ENCODE results near the gene ICE2. TPM values are rescaled to one million over a fixed set of nuclear protein-coding genes. Genes with fewer than 3 reads are reported as not detected.

ICE2 gene
- total and polyA plus RNA-seq, 2 of the 4 experiments (the other 2 are of a cell fraction) = 14.7 to 21.1 TPM

- no peaks in the 10 kb centered on the region; the same call in 1 of the 2 replicates for H4K20me1 ChIP-seq (ENCODE audit: insufficient read depth, low read length)
- intact Hi-C loops (cut with micrococcal nuclease) = no loop called here
- in situ Hi-C loops (cut with MboI; ENCODE audit: low sequenced_read_pairs) = no loop called here
- H2BK120ac ChIP-seq (ENCODE audit: low read depth, low read length) = no peak overlapping the region
- H3K27ac ChIP-seq (ENCODE audit: insufficient read depth, low read length) = no peak overlapping the region
- H4K91ac ChIP-seq (ENCODE audit: insufficient read depth, low read depth, low read length) = no peak overlapping the region
- no peak overlapping the region for H2AK5ac ChIP-seq (ENCODE audit: low read depth, low read length)
- no peaks in the 10 kb centered on the region for H3K9me3 ChIP-seq (ENCODE audit: control insufficient read depth, insufficient read depth, low read length)
- DNase-seq (no peak), ATAC-seq (ENCODE audit: low read depth) (no peak)
- H3K18ac ChIP-seq (ENCODE audit: low read depth, low read length) = no peak overlapping the region
- H3K9ac ChIP-seq (ENCODE audit: low read depth, low read length) = no peak overlapping the region
- H2BK20ac ChIP-seq (ENCODE audit: low read depth, low read length) = no peak overlapping the region
- CTCF ChIA-PET = interaction anchor here (0.6 to 1.4 kb wide), 2 partner anchors 17 to 1328 kb away, joined by 3 to 6 read pairs; no protein-coding TSS in a partner anchor
- no peak overlapping the region for H3K4me2 ChIP-seq (ENCODE audit: low read depth, low read length)
- no peak overlapping the region for H3K4ac ChIP-seq (ENCODE audit: low read depth, low read length)
- no peak overlapping the region for H2BK5ac ChIP-seq (ENCODE audit: low read depth, low read length, poor library complexity, severe bottlenecking)
- peaks cover 3% of the 10 kb centered on the region; the same call in 1 of the 2 replicates for H3K4me1 ChIP-seq (ENCODE audit: control insufficient read depth, insufficient read depth, low read length)
- H3K23ac ChIP-seq (ENCODE audit: low read depth, low read length) = no peak overlapping the region
- no peak overlapping the region for H2AFZ ChIP-seq (replicated peaks; ENCODE audit: low read length, poor library complexity)
- POLR2A ChIA-PET (ENCODE audit: unreplicated experiment) = interaction anchor here (0.7 kb wide), 1 partner anchor 12 kb away, joined by 3 read pairs; no protein-coding TSS in a partner anchor
- no peak overlapping the region for H4K8ac ChIP-seq (ENCODE audit: low read depth in 2 of 2, low read length in 2 of 2)
- H3K4me3 ChIP-seq (ENCODE audit: insufficient read depth, low read depth, low read length) = no peak overlapping the region
- H3K56ac ChIP-seq (ENCODE audit: extremely low read depth, insufficient read depth, low read length) = no peak overlapping the region
- H3K14ac ChIP-seq (replicated peaks; ENCODE audit: low read depth, low read length) = no peak overlapping the region
- WGBS, 2 experiments (ENCODE audit: extremely low coverage in 2 of 2, insufficient read length in 1 of 2) = 88% methylated on average over 4 of the region's 10 CpGs; no CpG with 5 or more reads in 1 of the 2 experiments
- no TSS peak for BruUV-seq (replicated peaks)
- dilution Hi-C loops (cut with HindIII; ENCODE audit: low sequenced_read_pairs, unreplicated experiment) = no loop called here
- H2BK15ac ChIP-seq (ENCODE audit: low read depth, low read length) = no peak overlapping the region
- H3K79me1 ChIP-seq (ENCODE audit: low read depth in 1 of 2, low read length in 2 of 2) = peaks cover 10 to 15% of the 10 kb centered on the region in 2 experiments; a peak in 2 of 4 replicates
- no peak overlapping the region for H2AK9ac ChIP-seq (replicated peaks; ENCODE audit: low read depth, low read length, poor library complexity)
- peaks cover 7% of the 10 kb centered on the region for H3K9me1 ChIP-seq (ENCODE audit: insufficient read depth, low read length)
- H3K27me3 ChIP-seq (ENCODE audit: control insufficient read depth, insufficient read depth, low read length) = no peaks in the 10 kb centered on the region
- TF ChIP-seq MAZ (IDR thresholded peaks at IDR 0.05; ENCODE audit: borderline replicate concordance, low read depth, low read length) (no peak), BHLHE40 (IDR thresholded peaks at IDR 0.05; ENCODE audit: low read depth, low read length) (no peak), NFE2L2 (IDR thresholded peaks at IDR 0.05; ENCODE audit: low read depth, low read length) (no peak), USF2 (IDR thresholded peaks at IDR 0.05; ENCODE audit: low read depth, low read length) (no peak), RFX5 (IDR thresholded peaks at IDR 0.05; ENCODE audit: low read depth, low read length) (no peak), CEBPB (IDR thresholded peaks at IDR 0.05; ENCODE audit: low read depth, low read length) (no peak)
- H3K36me3 ChIP-seq (ENCODE audit: control insufficient read depth, insufficient read depth, low read length) = peaks cover 5% of the 10 kb centered on the region
- H4K5ac ChIP-seq (ENCODE audit: low read depth, low read length) = no peak overlapping the region
Measured at GRCh38 chr15:60526127-60526616, 47.2 kb upstream of the ICE2 start.

All from IMR-90 (cell line).